Chondrocyte (in vitro differentiated cells): Measurements from ENCODE around the gene MEX3D. TPM values are rescaled to one million over a fixed set of nuclear protein-coding genes. Genes with fewer than 3 reads are reported as not detected.

Experiments
- DNase-seq: peaks from one replicate; pipeline ENCODE4 v3.0.0; 2021; ENCODE audit warnings: mixed read lengths, low spot score
- H3K27ac Mint-ChIP-seq: one replicate; pipeline ENCODE4 v1.8.0; 2021; ENCODE audit warnings: mild to moderate bottlenecking, moderate library complexity, mixed read lengths; ENCODE audit not compliant: unreplicated experiment
- H3K27me3 Mint-ChIP-seq: 2 replicates; pipeline ENCODE4 v1.8.0; 2021; ENCODE audit warnings: low read depth, mixed read lengths
- H3K36me3 Mint-ChIP-seq: 2 replicates; pipeline ENCODE4 v1.8.0; 2021; ENCODE audit warnings: low read depth, mixed read lengths
- H3K4me1 Mint-ChIP-seq: 2 replicates; pipeline ENCODE4 v1.8.0; 2021; ENCODE audit warnings: low read depth, mild to moderate bottlenecking, mixed read lengths
- H3K4me3 Mint-ChIP-seq: one replicate; pipeline ENCODE4 v1.8.0; 2021; ENCODE audit warnings: mild to moderate bottlenecking, moderate library complexity, mixed read lengths; ENCODE audit not compliant: unreplicated experiment
- H3K9me3 Mint-ChIP-seq: 2 replicates; pipeline ENCODE4 v1.8.0; 2021; ENCODE audit warnings: low read depth, mixed read lengths
- total RNA-seq: library from RNA; stranded (reverse); gene quantifications from 3 replicates; pipeline ENCODE4 v1.2.1, GENCODE V29; 2021
- TF ChIP-seq, protein P1 (sequence below): fragments of 200-600 bp; sonication (generic); IDR thresholded peaks from 2 replicates; pipeline ENCODE4 v1.5.0; 2021; ENCODE audit warnings: antibody characterized with exemption, mild to moderate bottlenecking, moderate library complexity

The MEX3D gene
- total RNA-seq, 1 donor from 2014 or later: 60.1 TPM

DNA sequence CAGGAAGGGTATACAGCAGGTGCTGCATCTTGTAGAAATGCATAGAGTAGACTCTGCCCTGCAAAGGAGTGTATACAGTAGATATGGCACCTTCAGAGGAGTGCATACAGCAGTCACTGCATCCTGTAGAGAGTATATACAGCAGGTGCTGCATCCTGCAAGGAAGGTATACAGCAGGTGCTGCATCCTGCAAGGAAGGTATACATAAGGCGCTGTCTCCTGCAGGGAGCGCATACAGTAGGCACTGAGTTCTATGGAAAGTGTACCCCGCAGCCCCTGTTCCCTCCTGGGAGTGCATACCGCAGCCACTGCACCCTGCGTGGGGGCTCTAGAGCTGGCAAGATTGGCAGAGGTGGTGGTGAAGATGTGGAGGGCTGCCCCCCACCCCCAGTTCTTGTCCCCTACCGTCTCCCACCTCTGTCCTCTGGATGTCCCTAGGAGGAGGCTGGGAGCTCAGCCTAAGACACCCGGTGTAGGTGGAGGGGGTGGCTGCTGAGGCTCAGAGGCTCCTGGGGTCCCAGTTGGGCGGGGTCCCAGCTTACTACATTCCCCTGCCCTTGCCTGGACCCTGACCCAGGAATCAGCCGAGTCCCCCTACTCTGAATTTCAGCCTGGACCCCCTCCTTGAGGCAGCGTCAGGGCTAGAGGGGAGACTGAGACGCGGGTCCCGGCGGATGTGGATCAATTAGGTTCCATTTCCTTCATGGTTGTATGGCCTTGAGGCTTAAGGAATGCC is 53.0 kb downstream of the MEX3D start:
- Mint-ChIP-seq H3K27ac (no peak overlapping the region), H3K36me3 (no peaks in the 10 kb centered on the region), H3K4me1 (peaks cover 10% of the 10 kb centered on the region), H3K4me3 (no peak overlapping the region), H3K27me3 (peaks cover 4% of the 10 kb centered on the region), H3K9me3 (no peaks in the 10 kb centered on the region)
- TF ChIP-seq, protein P1, sequence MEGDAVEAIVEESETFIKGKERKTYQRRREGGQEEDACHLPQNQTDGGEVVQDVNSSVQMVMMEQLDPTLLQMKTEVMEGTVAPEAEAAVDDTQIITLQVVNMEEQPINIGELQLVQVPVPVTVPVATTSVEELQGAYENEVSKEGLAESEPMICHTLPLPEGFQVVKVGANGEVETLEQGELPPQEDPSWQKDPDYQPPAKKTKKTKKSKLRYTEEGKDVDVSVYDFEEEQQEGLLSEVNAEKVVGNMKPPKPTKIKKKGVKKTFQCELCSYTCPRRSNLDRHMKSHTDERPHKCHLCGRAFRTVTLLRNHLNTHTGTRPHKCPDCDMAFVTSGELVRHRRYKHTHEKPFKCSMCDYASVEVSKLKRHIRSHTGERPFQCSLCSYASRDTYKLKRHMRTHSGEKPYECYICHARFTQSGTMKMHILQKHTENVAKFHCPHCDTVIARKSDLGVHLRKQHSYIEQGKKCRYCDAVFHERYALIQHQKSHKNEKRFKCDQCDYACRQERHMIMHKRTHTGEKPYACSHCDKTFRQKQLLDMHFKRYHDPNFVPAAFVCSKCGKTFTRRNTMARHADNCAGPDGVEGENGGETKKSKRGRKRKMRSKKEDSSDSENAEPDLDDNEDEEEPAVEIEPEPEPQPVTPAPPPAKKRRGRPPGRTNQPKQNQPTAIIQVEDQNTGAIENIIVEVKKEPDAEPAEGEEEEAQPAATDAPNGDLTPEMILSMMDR: no peak
- DNase-seq: no peak

DNA sequence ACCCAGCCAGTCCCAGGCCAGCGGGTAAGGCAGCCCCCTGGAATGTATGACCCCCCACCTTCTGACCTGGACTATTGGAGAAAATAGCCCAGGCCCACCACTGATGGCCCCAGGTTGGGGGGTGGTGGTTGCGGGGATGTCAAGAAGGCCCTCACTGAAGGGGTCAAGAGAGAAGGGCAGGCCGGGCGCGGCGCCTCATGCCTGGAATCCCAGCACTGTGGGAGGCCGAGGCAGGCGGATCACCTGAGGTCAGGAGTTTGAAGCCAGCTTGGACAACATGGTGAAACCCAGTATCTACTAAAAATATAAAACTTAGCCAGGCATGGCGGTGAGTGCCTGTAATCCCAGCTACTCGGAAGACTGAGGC is 53.8 kb downstream of the MEX3D start:
- TF ChIP-seq, protein P1: no peak
- Mint-ChIP-seq H3K27ac (no peak overlapping the region), H3K4me1 (peaks cover 14% of the 10 kb centered on the region), H3K27me3 (peaks cover 4% of the 10 kb centered on the region), H3K4me3 (peak overlapping the region; percentile 25), H3K36me3 (no peaks in the 10 kb centered on the region), H3K9me3 (no peaks in the 10 kb centered on the region)
- DNase-seq: no peak

DNA sequence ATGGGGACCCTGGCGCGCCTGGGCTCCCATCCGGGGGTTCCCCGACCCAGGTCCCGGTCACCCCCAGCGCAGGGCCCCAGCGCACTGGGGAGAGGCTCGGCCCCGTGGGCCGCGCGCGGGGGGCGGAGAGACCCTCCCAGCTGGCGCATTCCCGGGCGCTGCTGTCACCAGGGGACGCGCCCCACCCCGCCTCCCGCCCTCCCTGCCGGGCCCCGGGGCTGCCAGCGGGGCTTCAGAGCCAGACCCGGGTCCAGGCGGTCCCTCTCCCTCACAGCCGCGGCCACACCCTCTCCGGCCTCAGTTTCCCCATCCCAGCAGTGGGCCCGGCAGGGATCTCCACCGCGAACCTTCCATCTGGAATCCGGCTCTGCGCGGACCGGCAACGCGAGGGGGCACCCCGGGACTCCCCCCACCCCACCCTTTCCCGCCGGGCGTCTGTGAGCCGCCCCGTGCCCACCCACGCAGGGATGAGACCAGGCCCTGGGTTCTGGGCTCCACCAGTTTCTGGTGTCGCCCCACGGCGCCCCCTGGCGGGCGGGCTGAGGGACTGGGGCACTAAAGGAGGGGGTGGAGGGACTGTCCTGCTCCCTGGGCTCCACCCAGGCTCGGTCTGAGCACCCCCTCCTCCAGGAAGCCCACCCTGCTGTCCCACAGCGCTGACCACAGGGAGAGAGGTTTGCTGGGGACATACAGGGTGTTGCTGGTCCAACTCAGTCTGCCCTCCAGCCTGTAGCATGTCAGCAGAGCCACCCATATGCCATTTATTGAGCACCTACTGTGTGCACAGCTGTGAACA is 54.4 kb downstream of the MEX3D start:
- no peak overlapping the region for H3K27ac Mint-ChIP-seq
- peak overlapping the region; percentile 31 for H3K4me3 Mint-ChIP-seq
- H3K36me3 Mint-ChIP-seq: no peaks in the 10 kb centered on the region
- TF ChIP-seq, protein P1: peak; percentile 83
- peaks cover 4% of the 10 kb centered on the region for H3K27me3 Mint-ChIP-seq
- no peak for DNase-seq
- H3K4me1 Mint-ChIP-seq: peaks cover 14% of the 10 kb centered on the region
- H3K9me3 Mint-ChIP-seq: no peaks in the 10 kb centered on the region

- Mint-ChIP-seq H3K9me3 (no peaks in the 10 kb centered on the region), H3K4me3 (peak within 1 kb of the TSS; percentile 60), H3K36me3 (no peaks in the 10 kb centered on the region), H3K4me1 (peaks cover 14% of the 10 kb centered on the region), H3K27me3 (no peaks in the 10 kb centered on the region), H3K27ac (no peak within 1 kb of the TSS)
- no peak for DNase-seq
- TF ChIP-seq, protein P1: peak; percentile 20
Observed at GRCh38 chr19:1512671-1513498, 55.2 kb downstream of the MEX3D start, which contains the start of gene ADAMTSL5. ADAMTSL5 (minus strand) TSS chr19:1513019; CDS start chr19:1510943, 2,076 bp downstream.
